Spleen (tissue), 11 donors: ENCODE data around the gene TRIO. TPM values are rescaled to one million over a fixed set of nuclear protein-coding genes. Genes with fewer than 3 reads are reported as not detected.
A peak's percentile ranks its signal among the peaks of the same experiment; 100 is the strongest.

Experiments used
- DNase-seq: peaks from one replicate; pipeline ENCODE4 v3.0.0-alpha.2; 2020
- H3K27ac ChIP-seq, 8 donors: fragments of 200-600 bp; sonication (generic) in 7 of 8; 1 replicate in 4 of 8; 2 replicates in 4 of 8; pipeline versions ENCODE4 v1.5.0 to v1.8.0; 2016 to 2021; ENCODE audit warnings: inconsistent platforms in 4 of 8, mild to moderate bottlenecking in 4 of 8, moderate library complexity in 1 of 8
- H3K27me3 ChIP-seq, 7 donors: fragments of 200-600 bp; sonication (generic) in 6 of 7; replicated peaks in 1 of 7; 1 replicate in 4 of 7; 2 replicates in 3 of 7; pipeline versions ENCODE4 v1.5.0 to v1.8.0; 2016 to 2021; ENCODE audit warnings: inconsistent platforms in 3 of 7, mild to moderate bottlenecking in 1 of 7
- H3K36me3 ChIP-seq, 6 donors: fragments of 200-600 bp; sonication (generic) in 5 of 6; 1 replicate in 4 of 6; 2 replicates in 2 of 6; pipeline versions ENCODE4 v1.5.0 to v1.8.0; 2016 to 2021; ENCODE audit warnings: inconsistent platforms in 2 of 6
- H3K4me1 ChIP-seq, 6 donors: fragments of 200-600 bp; sonication (generic) in 5 of 6; 1 replicate in 3 of 6; 2 replicates in 3 of 6; pipeline versions ENCODE4 v1.5.0 to v1.8.0; 2016 to 2021; ENCODE audit warnings: inconsistent platforms in 3 of 6
- H3K4me3 ChIP-seq, 8 donors: fragments of 200-600 bp; sonication (generic) in 7 of 8; 1 replicate in 4 of 8; 2 replicates in 4 of 8; pipeline versions ENCODE4 v1.5.0 to v1.8.0; 2016 to 2021; ENCODE audit warnings: inconsistent platforms in 4 of 8, mild to moderate bottlenecking in 4 of 8, moderate library complexity in 2 of 8
- H3K9me3 ChIP-seq, 8 donors: fragments of 200-600 bp; sonication (generic) in 7 of 8; 1 replicate in 4 of 8; 2 replicates in 4 of 8; pipeline versions ENCODE4 v1.5.0 to v1.8.0; 2016 to 2021; ENCODE audit warnings: inconsistent platforms in 4 of 8
- POLR2A ChIP-seq, 3 donors: fragments of 450-650 bp; IDR thresholded peaks; one replicate each; pipeline ENCODE4 v1.5.1; 2017; ENCODE audit warnings: antibody characterized with exemption in 3 of 3, mild to moderate bottlenecking in 1 of 3
- POLR2AphosphoS5 ChIP-seq, 3 donors: sonication (generic); formaldehyde crosslinking; IDR thresholded peaks; one replicate each; pipeline ENCODE4 v1.5.1; 2017; ENCODE audit warnings: antibody characterized with exemption in 3 of 3
- WGBS, 5 donors: extraction: QIAGEN DNeasy Blood & Tissue Kit in 3 of 5; methylation state at CpG; one replicate each; pipeline versions ENCODE4 v1.1.5 to v1.1.7; 2013 to 2018; 5-methylcytosine and 5-hydroxymethylcytosine counted together
- intact Hi-C: fragments of 100-400 bp; cut with DNase I; formaldehyde crosslinking; loops from one replicate; pipeline ENCODE4 v1.15.0; 2023; ENCODE audit warnings: low total_unique reads
- polyA plus RNA-seq, 3 donors: library from polyadenylated mRNA; stranded (reverse); fragments of 200-250 nt; gene quantifications; one replicate each; pipeline ENCODE4 v1.2.1, GENCODE V29; 2013
- total RNA-seq, 7 donors: library from RNA; depleted of rRNA in 3 of 7; stranded (reverse); fragments of >200 nt in 3 of 7; fragmentation: NEBNext Ultra II Directional in 4 of 7; extraction: Animal tissue kit (Norgen Biotek cat#: 25700) in 4 of 7; gene quantifications; one replicate each; pipeline versions ENCODE4 v1.1.0 to v1.2.1, GENCODE V29; 2016 to 2021
- TF ChIP-seq, protein P1 (sequence below), 11 experiments: fragments of 200-600 bp in 7 of 11; fragments of 450-650 bp in 4 of 11; sonication (generic) in 4 of 11; IDR thresholded peaks in 8 of 11; conservative IDR thresholded peaks in 3 of 11; 1 replicate in 7 of 11; 2 replicates in 4 of 11; pipeline versions ENCODE4 v1.4.0 to v1.8.0; 2016 to 2021; ENCODE audit warnings: antibody characterized with exemption in 11 of 11, inconsistent platforms in 4 of 11, mild to moderate bottlenecking in 1 of 11
- donor health status: healthy with polysubstance abuse.
- donor health status: DM: no; HTN: no; CAD: no; lungs with moderate emphysema.
- donor health status: DM: no; HTN: no; CAD: no.
- donor health status: Bipolar disorder and iron deficiency.
- donor health status: healthy.
- donor health status: DM: no; HTN: no; CAD: no.
- donor health status: DM: yes; HTN: yes; CAD: no.

Gene TRIO
- total and polyA plus RNA-seq, 10 donors = 21.5 to 280 (median 190) TPM

GRCh38 chr5:14528115-14528514 is 385.0 kb downstream of the TRIO start:
- intact Hi-C loops = no loop called here

DNA sequence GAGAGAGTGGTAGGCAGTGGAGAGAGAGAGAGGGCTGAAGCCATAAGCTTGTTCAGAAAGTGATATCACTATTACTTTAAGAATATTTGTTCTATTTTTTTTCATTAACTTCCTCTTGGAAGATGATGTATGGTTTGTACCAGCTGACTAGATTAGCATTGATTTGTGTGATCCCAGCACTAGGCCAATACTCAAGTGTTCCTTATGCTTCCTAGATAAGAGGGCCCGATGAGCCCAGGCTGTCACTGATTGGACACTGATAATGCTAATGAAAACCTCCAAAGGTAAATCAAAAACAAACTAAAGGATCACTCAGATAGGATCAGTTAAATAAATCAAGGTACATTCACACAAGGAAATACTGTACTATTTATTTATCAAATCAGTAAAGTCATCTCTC is 385.8 kb downstream of the TRIO start:
- peaks cover 0 to 4% (median 1%) of the 10 kb centered on the region in 6 donors for H3K4me1 ChIP-seq
- no peak for TF ChIP-seq POLR2A (IDR thresholded peaks at IDR 0.05)
- no peak for TF ChIP-seq POLR2AphosphoS5 (IDR thresholded peaks at IDR 0.05)
- TF ChIP-seq, protein P1, sequence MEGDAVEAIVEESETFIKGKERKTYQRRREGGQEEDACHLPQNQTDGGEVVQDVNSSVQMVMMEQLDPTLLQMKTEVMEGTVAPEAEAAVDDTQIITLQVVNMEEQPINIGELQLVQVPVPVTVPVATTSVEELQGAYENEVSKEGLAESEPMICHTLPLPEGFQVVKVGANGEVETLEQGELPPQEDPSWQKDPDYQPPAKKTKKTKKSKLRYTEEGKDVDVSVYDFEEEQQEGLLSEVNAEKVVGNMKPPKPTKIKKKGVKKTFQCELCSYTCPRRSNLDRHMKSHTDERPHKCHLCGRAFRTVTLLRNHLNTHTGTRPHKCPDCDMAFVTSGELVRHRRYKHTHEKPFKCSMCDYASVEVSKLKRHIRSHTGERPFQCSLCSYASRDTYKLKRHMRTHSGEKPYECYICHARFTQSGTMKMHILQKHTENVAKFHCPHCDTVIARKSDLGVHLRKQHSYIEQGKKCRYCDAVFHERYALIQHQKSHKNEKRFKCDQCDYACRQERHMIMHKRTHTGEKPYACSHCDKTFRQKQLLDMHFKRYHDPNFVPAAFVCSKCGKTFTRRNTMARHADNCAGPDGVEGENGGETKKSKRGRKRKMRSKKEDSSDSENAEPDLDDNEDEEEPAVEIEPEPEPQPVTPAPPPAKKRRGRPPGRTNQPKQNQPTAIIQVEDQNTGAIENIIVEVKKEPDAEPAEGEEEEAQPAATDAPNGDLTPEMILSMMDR (IDR thresholded peaks at IDR 0.05 in 8 of 11, conservative IDR thresholded peaks at IDR 0.05 in 3 of 11) = no peak
- no peak overlapping the region for H3K27ac ChIP-seq
- H3K27me3 ChIP-seq = no peaks in the 10 kb centered on the region
- 13 to 27% (median 21%) methylated on average over 1 of the region's 1 CpG for WGBS, 5 donors
- no peak for DNase-seq
- intact Hi-C loops = no loop called here
- H3K9me3 ChIP-seq = no peaks in the 10 kb centered on the region
- no peak overlapping the region for H3K4me3 ChIP-seq
- H3K36me3 ChIP-seq = no peaks in the 10 kb centered on the region

More at GRCh38 chr5:14528115-14528514, 385.0 kb downstream of the TRIO start:
- H3K36me3 ChIP-seq = no peaks in the 10 kb centered on the region
- no peaks in the 10 kb centered on the region for H3K27me3 ChIP-seq
- no peak for DNase-seq
- TF ChIP-seq POLR2AphosphoS5 (IDR thresholded peaks at IDR 0.05) (no peak), POLR2A (IDR thresholded peaks at IDR 0.05) (no peak)
- TF ChIP-seq, protein P1 (IDR thresholded peaks at IDR 0.05 in 8 of 11, conservative IDR thresholded peaks at IDR 0.05 in 3 of 11) = no peak
- H3K4me1 ChIP-seq = peaks cover 0 to 4% (median 1%) of the 10 kb centered on the region in 6 donors
- 70 to 81% (median 79%) methylated on average over 6 of the region's 6 CpGs for WGBS, 5 donors
- H3K9me3 ChIP-seq = no peaks in the 10 kb centered on the region
- H3K27ac ChIP-seq = no peak overlapping the region
- no peak overlapping the region for H3K4me3 ChIP-seq

DNA sequence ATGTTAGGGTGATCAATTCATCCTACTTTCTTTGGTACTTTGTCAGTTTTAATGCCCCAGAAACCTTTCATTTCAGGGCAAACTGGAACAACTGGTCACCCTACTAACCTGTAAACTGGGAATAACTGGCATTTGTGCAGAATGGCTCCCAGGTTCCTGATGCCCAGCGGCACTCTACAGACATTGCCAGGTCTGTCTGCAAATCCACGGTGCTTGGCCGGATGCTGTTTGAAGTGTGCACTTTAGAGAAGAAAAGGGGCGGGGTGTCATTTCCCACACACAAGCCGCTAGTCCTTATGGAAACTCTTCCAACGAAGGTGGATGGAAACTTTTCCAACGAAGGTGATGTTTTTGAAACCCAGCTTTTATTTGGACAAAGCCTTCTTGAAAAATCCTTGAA is 388.5 kb downstream of the TRIO start:
- no peaks in the 10 kb centered on the region for H3K27me3 ChIP-seq
- no peak for DNase-seq
- no peaks in the 10 kb centered on the region for H3K36me3 ChIP-seq
- WGBS, 5 donors = 67 to 87% (median 79%) methylated on average over 7 of the region's 7 CpGs
- H3K4me1 ChIP-seq = peaks cover 0 to 23% (median 14%) of the 10 kb centered on the region in 6 donors
- no peak overlapping the region for H3K27ac ChIP-seq
- intact Hi-C loops = no loop called here
- no peak overlapping the region for H3K4me3 ChIP-seq
- no peaks in the 10 kb centered on the region for H3K9me3 ChIP-seq
- TF ChIP-seq POLR2AphosphoS5 (IDR thresholded peaks at IDR 0.05) (no peak), POLR2A (IDR thresholded peaks at IDR 0.05) (no peak)

- H3K36me3 ChIP-seq = no peaks in the 10 kb centered on the region
- peaks cover 0 to 23% (median 14%) of the 10 kb centered on the region in 6 donors for H3K4me1 ChIP-seq
- WGBS, 5 donors = 41 to 60% (median 48%) methylated on average over 3 of the region's 3 CpGs
- H3K27me3 ChIP-seq = no peaks in the 10 kb centered on the region
- intact Hi-C loops = no loop called here
- no peak overlapping the region for H3K27ac ChIP-seq
- H3K9me3 ChIP-seq = peaks cover 0 to 2% (median 0%) of the 10 kb centered on the region in 8 donors
- no peak for TF ChIP-seq POLR2A (IDR thresholded peaks at IDR 0.05)
- no peak for TF ChIP-seq POLR2AphosphoS5 (IDR thresholded peaks at IDR 0.05)
- TF ChIP-seq, protein P1 (IDR thresholded peaks at IDR 0.05 in 8 of 11, conservative IDR thresholded peaks at IDR 0.05 in 3 of 11) = no peak
- DNase-seq = no peak
- H3K4me3 ChIP-seq = no peak overlapping the region
Measured at GRCh38 chr5:14532180-14532579, 389.0 kb downstream of the TRIO start.

GRCh38 chr5:14534773-14535172 is 391.6 kb downstream of the TRIO start:
- no peak overlapping the region for H3K4me3 ChIP-seq
- H3K36me3 ChIP-seq = no peaks in the 10 kb centered on the region
- peaks cover 0 to 10% (median 0%) of the 10 kb centered on the region in 8 donors for H3K9me3 ChIP-seq
- intact Hi-C loops = no loop called here
- WGBS, 5 donors = 7 to 18% (median 14%) methylated on average over 7 of the region's 7 CpGs
- TF ChIP-seq, protein P1 (IDR thresholded peaks at IDR 0.05 in 8 of 11, conservative IDR thresholded peaks at IDR 0.05 in 3 of 11) = no peak
- peak in 1 of 3 donors; percentile 64 for TF ChIP-seq POLR2AphosphoS5 (IDR thresholded peaks at IDR 0.05)
- no peak for TF ChIP-seq POLR2A (IDR thresholded peaks at IDR 0.05)
- DNase-seq = no peak
- peak overlapping the region in 5 of 8 donors; percentile 37 to 69 (median 58) for H3K27ac ChIP-seq
- H3K27me3 ChIP-seq = no peaks in the 10 kb centered on the region
- peaks cover 0 to 23% (median 14%) of the 10 kb centered on the region in 6 donors for H3K4me1 ChIP-seq
